HG03460 (cell line): ENCODE data around the gene MYEOV.

ENCODE experiments used
- ATAC-seq: cut with Tn5 transposase; IDR thresholded peaks from one replicate; pipeline ENCODE4 v1.9.1; 2021; ENCODE audit not compliant: unreplicated experiment

The MYEOV gene

DNA sequence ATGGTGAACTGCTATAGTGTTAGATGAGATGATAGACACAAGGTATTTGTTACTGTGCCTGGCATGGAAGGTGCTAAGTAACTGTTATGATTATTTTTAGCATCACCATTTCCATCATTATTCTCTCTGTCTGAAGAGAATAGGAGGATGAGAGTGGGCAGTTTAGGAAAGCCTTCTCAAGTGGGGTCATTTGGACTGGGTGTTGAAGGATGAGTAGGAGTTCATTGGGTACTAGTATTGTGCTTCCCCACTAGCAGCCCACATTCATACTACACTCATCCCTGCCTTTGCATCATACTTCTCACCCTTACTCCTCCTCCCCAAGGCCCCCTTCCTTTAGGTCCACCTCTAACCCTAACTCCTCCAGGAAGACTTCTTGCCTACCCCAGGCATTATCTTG lies 20.6 kb downstream of the MYEOV start:
- no peak for ATAC-seq

DNA sequence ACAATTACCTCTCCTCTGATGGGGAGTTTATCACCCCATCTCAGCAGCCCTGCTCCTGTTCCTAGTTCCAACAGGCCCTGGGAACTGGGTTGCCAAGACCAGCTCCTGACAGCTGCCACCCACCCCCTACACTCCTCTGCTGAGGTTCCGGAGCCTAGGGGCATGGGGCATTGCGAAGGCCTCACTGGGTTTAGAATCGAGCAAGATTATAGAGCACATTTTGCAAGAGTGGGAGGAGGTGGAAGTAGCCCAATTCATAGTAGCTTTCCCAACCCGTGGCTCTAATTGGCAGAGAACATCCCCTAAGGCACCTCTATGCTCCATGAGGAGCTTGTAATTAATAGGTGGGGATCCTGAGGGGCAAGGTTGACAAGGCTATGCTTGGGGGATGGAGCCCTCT lies 23.0 kb downstream of the MYEOV start:
- no peak for ATAC-seq

DNA sequence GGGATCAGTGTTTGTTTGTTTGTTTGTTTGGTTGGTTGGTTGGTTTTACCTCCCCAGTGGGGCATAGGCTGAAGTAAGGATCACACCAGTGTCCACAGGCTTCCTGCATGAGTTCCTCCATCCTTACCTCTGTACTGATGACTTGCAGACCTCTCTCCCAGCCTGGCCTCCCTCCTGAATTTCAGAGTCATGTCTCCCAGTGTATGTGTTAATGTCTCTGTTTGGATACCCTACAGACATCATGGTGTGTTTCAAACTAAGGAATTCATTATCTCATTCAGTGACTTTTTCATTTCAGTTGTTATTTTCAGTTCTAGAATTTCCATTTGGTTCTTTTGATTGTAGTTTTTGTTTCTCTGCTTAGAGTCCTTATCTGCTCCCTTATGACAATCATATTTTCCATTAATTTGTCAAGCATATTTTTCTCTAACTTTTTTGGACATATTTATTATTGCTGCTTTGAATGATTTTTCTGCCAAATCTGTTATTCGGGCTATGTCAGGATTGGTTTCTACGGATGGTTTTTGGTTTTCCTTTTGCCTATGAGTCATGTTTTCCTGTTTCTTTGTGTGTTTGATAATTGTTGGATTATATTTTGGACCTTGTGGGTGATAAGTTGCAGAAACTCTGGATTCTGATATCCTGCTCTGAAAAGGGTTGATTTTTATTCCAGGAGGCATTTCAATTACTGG lies 23.6 kb downstream of the MYEOV start:
- no peak for ATAC-seq

GRCh38 chr11:69318093-69318420 lies 24.1 kb downstream of the MYEOV start:
- no peak for ATAC-seq

DNA sequence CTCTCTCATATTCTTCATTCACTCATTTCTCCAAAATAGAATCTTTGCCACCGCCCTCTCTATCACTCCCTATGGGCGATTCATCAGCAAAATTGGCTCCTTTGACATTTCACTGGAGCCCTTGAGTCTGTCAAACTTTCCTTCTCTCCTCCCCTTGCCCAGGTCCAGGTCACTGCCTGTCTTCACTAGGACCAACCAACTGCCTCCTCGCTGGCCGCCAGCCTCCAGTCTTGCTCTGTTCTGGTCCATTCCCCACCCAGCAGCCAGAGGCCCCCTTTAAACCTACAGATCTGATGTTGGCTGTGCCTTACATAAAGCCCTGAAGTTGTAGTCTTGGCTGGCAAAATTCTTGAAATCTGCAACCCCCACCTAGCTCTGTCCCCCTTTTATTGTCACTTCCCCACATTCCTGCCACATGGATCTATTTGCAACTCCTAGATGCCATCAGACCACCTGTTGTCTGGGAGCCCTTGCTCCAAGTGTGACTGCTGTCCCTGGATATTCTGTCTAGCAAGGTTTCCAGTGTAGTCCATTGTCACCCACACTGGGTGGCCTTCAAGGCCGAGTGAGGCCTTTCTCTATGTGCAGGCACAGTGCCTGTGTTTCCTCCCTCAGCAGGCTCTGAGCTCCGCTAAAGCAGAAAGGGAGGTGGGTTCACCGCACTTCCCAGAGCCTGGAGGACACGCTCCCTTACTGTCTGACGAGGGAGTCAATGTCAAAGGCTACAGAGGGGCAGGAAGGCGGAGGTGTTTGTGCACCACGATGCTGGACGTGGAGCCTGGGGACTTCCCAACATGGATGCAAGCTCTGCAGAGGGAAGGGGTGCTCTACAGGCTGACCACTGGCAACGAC lies 25.5 kb downstream of the MYEOV start:
- ATAC-seq = no peak

DNA sequence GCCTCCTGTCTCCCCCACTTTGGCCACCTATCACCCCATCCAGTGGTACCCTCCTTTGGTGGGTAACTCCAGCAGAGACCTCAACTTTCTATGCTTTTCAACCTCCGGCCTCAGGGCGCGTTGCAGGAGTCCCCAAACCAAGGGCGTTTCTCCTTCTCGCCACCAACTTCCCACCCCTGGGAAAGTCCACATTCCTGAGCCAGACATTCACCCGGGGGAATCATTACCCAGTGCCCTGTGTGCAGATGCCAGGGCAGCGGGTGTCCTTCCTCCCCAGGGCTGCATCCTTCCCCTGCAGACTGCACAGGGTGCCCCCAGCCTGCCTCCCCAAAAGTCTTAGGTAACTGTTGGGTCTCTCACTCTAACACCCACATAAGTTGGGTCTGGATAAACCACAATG lies 26.4 kb downstream of the MYEOV start:
- no peak for ATAC-seq

GRCh38 chr11:69320756-69321741 lies 27.1 kb downstream of the MYEOV start:
- ATAC-seq = no peak

- ATAC-seq = no peak
Measured at GRCh38 chr11:69321877-69322361, 28.0 kb downstream of the MYEOV start.

DNA sequence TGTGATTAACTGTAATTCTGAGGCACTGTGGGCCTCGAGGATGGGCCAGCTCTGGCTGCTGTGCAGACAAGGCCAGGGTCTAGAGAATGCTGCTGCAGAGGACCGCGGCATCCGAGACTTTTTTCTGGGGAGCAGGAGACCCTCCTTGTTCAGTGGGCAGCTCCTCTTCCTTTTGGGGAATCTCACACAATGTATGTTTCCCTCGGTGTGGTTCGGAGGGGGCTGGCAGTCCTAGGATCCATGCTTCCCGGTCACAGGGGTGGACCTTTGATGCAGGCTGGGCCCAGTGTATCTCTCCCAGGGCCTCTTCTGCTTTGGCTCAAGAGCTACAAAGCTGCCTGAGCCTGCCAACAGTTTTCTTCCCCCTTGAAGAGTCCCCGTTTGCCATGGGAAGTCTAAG lies 31.5 kb downstream of the MYEOV start:
- ATAC-seq = no peak

- no peak for ATAC-seq
Measured at GRCh38 chr11:69326622-69327219, 32.8 kb downstream of the MYEOV start.

- no peak for ATAC-seq
Measured at GRCh38 chr11:69327741-69328191, 33.8 kb downstream of the MYEOV start.

DNA sequence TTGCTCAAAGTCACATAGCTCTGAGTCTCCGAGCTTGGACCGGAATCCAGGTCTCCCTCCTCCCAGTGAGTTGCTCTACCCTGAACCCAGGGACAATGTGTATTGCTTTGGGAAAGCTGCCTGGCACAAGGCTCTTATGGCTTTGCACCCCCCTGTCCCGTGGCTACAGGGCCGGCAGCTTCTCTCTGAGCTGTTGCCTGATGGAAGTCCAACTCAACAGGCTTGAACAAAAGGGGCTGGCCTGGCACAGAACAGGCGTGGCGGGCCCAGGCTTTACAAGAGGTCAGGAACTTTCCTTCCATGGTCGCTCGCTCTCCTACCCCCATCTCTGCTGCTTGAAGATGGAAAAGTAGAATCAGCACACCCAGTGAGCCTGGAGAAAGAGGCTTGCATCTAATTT lies 34.3 kb downstream of the MYEOV start:
- no peak for ATAC-seq

DNA sequence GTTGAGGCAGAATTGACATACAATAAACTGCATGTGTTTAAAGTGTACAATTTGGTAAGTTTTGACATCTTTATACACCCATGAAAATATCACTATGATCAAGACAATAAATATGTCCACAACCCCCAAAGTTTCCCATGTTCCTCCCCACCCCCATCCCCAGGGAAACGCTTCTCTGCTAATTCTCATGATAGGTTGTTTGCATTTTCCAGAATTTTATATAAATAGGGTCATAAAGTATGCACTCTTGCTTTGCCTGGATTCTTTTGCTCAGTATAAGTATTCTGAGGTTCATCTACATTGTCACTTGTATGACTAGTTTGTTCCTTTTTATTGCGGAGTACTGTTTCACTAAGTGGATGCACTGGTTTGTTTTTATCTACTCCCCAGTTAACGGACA lies 35.6 kb downstream of the MYEOV start:
- ATAC-seq = no peak

DNA sequence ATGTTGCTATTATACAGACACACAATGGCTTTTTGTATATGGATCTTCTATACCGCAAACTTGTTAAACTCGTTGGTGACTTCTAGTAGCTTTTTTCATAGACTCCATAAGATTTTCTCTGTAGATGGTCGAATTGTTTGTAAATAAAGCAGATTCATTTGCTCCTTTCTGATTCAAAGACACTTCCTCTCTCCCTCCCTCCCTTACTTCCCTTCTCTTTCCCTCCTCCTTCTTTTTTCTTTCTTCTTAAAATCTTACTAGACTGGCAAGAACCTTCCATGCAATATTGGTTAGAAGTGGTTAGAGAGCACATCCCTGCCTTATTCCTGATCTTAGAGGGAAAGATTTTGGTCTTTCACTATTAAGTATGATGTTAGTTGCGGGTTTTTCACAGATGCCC lies 36.4 kb downstream of the MYEOV start:
- ATAC-seq = no peak

DNA sequence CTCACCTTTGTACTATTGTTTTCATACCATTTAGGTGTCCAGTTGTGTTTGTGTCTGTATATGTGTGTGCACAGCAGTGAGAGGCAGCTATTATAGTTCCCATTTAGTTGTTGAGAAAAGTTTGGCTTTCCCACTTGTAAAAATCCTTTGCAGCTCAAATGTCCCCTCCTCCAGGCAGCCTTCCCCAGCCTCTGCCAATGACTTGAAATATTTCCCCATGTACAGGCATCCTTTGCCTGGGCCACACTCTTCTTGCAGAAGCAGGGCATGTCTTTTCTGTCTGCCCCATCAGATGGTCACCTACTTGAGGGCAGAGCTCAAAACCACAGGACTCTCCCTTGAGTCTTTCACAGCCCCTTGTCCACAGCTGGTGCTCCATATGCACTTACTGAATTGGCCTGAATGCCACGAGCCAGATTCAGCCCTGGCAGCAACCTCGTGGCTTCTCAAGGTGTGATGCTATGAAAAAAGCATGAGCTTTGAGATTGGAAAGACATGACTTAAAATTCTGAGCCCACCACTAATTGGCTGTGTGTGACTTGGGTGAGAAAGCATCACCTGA lies 39.3 kb downstream of the MYEOV start:
- no peak for ATAC-seq

DNA sequence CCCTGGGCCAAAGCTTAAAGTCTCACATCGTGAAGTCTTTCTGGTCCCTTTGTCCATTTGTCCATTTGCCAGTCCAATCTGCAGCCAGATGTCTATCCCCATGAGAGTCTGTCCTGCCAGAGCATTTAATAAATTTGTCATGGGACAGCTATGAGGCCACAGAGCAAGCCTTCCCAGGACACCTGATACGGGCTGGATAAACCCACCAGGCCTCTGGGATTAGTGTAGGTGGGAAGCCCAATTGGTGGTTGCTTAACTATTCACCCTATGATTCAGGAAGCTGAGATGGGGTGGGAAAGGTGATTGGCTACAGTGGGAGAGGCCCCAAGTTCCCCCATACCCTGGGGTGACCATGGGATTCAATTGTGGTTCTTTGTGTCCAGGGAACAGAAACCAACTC lies 39.9 kb downstream of the MYEOV start:
- no peak for ATAC-seq

DNA sequence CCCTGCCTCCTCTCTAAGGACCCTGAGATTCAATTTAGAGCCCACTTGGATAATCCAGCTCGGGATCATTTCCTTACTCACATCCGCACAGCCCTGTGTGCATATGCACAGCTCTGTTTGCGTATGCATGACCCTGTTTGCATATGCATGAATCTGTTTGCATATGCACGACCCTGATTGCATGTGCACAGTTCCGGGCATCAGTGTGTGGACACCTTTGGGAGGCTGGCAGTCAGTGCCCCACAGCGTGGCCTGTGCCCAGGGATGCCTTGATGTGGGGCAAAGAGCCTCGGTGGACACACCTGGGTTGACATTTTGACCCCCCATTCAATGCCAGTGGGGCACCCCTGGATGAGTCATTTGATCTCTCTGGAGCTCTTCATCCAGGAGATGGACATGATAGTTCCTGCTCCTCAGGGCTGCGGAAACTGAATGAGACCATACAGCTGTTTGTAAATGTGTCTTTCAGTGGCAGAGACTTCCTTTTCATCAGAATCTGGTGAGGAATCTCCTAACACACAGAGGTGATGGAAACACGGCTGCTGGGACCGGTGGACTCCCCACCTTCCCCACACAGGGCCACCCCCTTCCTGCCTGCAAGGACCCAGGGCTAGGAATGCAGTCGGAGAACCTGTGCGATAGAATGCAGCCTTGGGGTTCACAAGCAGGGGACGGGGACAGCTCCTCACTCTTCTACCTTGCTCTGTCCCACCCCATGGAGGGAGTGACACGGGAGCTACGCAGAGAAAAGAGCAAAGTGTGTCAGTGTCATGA lies 41.2 kb downstream of the MYEOV start:
- ATAC-seq = no peak

GRCh38 chr11:69335781-69336405 lies 41.9 kb downstream of the MYEOV start:
- ATAC-seq = no peak

DNA sequence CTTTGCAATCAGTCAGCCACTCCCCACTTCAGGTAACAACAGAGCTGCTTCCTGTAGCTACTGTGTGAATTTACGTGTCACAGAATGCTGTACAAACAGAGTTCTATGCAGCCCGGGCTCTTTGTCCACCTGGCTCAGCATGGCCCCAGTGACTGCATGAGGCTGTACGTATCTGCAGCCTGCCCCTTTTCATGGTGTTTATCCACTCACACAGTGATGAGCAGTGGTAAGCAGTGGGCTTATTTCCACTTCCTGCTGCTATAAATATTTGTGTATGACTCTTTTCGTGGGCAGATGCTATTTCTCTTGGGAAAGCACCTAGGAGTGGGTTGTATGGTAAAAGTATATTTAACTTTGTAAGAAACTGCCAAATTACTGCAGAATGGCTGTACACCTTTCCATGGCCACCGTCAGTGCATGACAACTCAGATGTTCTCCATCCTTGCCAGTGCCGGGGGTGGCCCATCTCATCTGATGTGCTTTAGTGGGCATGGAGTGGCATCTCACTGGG lies 43.3 kb downstream of the MYEOV start:
- ATAC-seq = no peak
